ENCODE data around the gene SIMC1.
"Not testable (repeated sequence)": the region's sequence is repeated elsewhere in the genome, so short reads cannot be mapped to it uniquely, and the experiment has no call there.

SIMC1 gene

GRCh38 chr5:176197234-176197858 lies 40.9 kb upstream of the SIMC1 start:
- in situ Hi-C loops (cut with HindIII; ENCODE audit: low sequenced_read_pairs); DNase-seq (ENCODE audit: low read depth, low spot score); H3K4me3 ChIP-seq (ENCODE audit: low read depth, low read length): not testable (repeated sequence)

GRCh38 chr5:176198299-176198698 lies 39.9 kb upstream of the SIMC1 start:
- in situ Hi-C loops (cut with HindIII; ENCODE audit: low sequenced_read_pairs); DNase-seq (ENCODE audit: low read depth, low spot score); H3K4me3 ChIP-seq (ENCODE audit: low read depth, low read length): not testable (repeated sequence)

- in situ Hi-C loops (cut with HindIII; ENCODE audit: low sequenced_read_pairs); DNase-seq (ENCODE audit: low read depth, low spot score): not testable (repeated sequence)
- H3K4me3 ChIP-seq (ENCODE audit: low read depth, low read length) = peak overlapping the region; percentile 17
Observed at GRCh38 chr5:176198991-176199733, 39.1 kb upstream of the SIMC1 start.

- H3K4me3 ChIP-seq (ENCODE audit: low read depth, low read length); in situ Hi-C loops (cut with HindIII; ENCODE audit: low sequenced_read_pairs); DNase-seq (ENCODE audit: low read depth, low spot score): not testable (repeated sequence)
Observed at GRCh38 chr5:176199803-176200399, 38.3 kb upstream of the SIMC1 start.

- H3K4me3 ChIP-seq (ENCODE audit: low read depth, low read length) = no peak overlapping the region
- no peak for DNase-seq (ENCODE audit: low read depth, low spot score)
- in situ Hi-C loops (cut with HindIII; ENCODE audit: low sequenced_read_pairs) = no loop called here
Observed at GRCh38 chr5:176201811-176202210, 36.4 kb upstream of the SIMC1 start.

GRCh38 chr5:176203086-176203485 lies 35.1 kb upstream of the SIMC1 start:
- TF ChIP-seq CTCF (IDR thresholded peaks at IDR 0.05; ENCODE audit: low read depth, low read length) = no peak
- no peak overlapping the region for H3K4me3 ChIP-seq (ENCODE audit: low read depth, low read length)
- DNase-seq (ENCODE audit: low read depth, low spot score) = no peak
- in situ Hi-C loops (cut with HindIII; ENCODE audit: low sequenced_read_pairs) = no loop called here

More at GRCh38 chr5:176201811-176202210, 36.4 kb upstream of the SIMC1 start:
- TF ChIP-seq CTCF (IDR thresholded peaks at IDR 0.05; ENCODE audit: low read depth, low read length) = no peak

GRCh38 chr5:176203535-176203934 lies 34.7 kb upstream of the SIMC1 start:
- in situ Hi-C loops (cut with HindIII; ENCODE audit: low sequenced_read_pairs); H3K4me3 ChIP-seq (ENCODE audit: low read depth, low read length); DNase-seq (ENCODE audit: low read depth, low spot score): not testable (repeated sequence)

GRCh38 chr5:176214466-176215021 lies 23.7 kb upstream of the SIMC1 start:
- DNase-seq (ENCODE audit: low read depth, low spot score); in situ Hi-C loops (cut with HindIII; ENCODE audit: low sequenced_read_pairs); H3K4me3 ChIP-seq (ENCODE audit: low read depth, low read length): not testable (repeated sequence)

- H3K4me3 ChIP-seq (ENCODE audit: low read depth, low read length); DNase-seq (ENCODE audit: low read depth, low spot score); in situ Hi-C loops (cut with HindIII; ENCODE audit: low sequenced_read_pairs): not testable (repeated sequence)
Observed at GRCh38 chr5:176216393-176216916, 21.8 kb upstream of the SIMC1 start.

- H3K4me3 ChIP-seq (ENCODE audit: low read depth, low read length); in situ Hi-C loops (cut with HindIII; ENCODE audit: low sequenced_read_pairs); DNase-seq (ENCODE audit: low read depth, low spot score): not testable (repeated sequence)
Observed at GRCh38 chr5:176217188-176217729, 21.0 kb upstream of the SIMC1 start.

GRCh38 chr5:176217764-176218163 lies 20.5 kb upstream of the SIMC1 start:
- DNase-seq (ENCODE audit: low read depth, low spot score); in situ Hi-C loops (cut with HindIII; ENCODE audit: low sequenced_read_pairs); H3K4me3 ChIP-seq (ENCODE audit: low read depth, low read length): not testable (repeated sequence)

- H3K4me3 ChIP-seq (ENCODE audit: low read depth, low read length); in situ Hi-C loops (cut with HindIII; ENCODE audit: low sequenced_read_pairs); DNase-seq (ENCODE audit: low read depth, low spot score): not testable (repeated sequence)
Observed at GRCh38 chr5:176222006-176222405, 16.2 kb upstream of the SIMC1 start.

- DNase-seq (ENCODE audit: low read depth, low spot score); H3K4me3 ChIP-seq (ENCODE audit: low read depth, low read length); in situ Hi-C loops (cut with HindIII; ENCODE audit: low sequenced_read_pairs): not testable (repeated sequence)
Observed at GRCh38 chr5:176228358-176228757, 9.9 kb upstream of the SIMC1 start.

GRCh38 chr5:176233253-176233652 lies 5.0 kb upstream of the SIMC1 start:
- DNase-seq (ENCODE audit: low read depth, low spot score); H3K4me3 ChIP-seq (ENCODE audit: low read depth, low read length); in situ Hi-C loops (cut with HindIII; ENCODE audit: low sequenced_read_pairs): not testable (repeated sequence)
